Frontal cortex (tissue), 4 donors: ENCODE measurements around the gene C11orf68. TPM values are rescaled to one million over a fixed set of nuclear protein-coding genes. Genes with fewer than 3 reads are reported as not detected.

ENCODE experiments used
- DNase-seq, 2 donors: peaks; one replicate each; pipeline ENCODE4 v3.0.0; 2012; ENCODE audit warnings: low spot score in 2 of 2
- FAIRE-seq: peaks from 2 replicates; lab custom pipeline; 2012; peaks lifted over from hg19 to GRCh38; lab: Jason Lieb, UNC
- total RNA-seq: library from RNA; depleted of rRNA; stranded (reverse); fragments of >200 nt; gene quantifications from one replicate; pipeline ENCODE4 v1.2.3, GENCODE V29; 2014
- donor health status: control.
- donor health status: control.
- donor health status: control.

Gene C11orf68
- total RNA-seq, 1 donor from 2014 or later, result 11.8 TPM

DNA sequence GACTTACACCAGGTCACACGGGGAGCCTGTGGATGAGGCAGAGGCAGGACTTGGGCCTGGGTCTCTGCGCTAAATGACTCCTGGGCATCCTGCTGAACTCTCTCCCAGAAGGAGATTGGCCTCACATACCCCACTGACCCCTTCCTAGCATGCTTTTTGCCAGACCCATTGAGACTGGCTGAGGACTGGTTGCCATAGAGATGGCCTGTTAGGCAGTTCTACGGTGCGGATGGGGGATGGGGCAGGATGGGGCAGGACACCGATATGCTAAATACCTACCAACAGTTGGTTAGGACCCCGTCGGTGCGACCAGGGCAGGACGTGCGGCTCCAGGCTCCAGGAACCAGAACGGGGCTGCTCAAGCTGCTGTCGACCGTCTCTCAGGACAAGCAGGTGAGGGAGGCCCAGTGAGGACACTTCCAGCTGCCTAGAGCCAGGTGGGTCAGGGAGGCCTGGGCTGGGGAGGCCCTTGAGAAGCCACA lies 26.6 kb upstream of the C11orf68 start, which contains the start of gene TSGA10IP:
TSS of gene TSGA10IP (plus strand) at position 51 of the 482 bp plus-strand sequence. CDS start at position 247, 196 bp downstream.
- FAIRE-seq (no peak), DNase-seq (no peak)

DNA sequence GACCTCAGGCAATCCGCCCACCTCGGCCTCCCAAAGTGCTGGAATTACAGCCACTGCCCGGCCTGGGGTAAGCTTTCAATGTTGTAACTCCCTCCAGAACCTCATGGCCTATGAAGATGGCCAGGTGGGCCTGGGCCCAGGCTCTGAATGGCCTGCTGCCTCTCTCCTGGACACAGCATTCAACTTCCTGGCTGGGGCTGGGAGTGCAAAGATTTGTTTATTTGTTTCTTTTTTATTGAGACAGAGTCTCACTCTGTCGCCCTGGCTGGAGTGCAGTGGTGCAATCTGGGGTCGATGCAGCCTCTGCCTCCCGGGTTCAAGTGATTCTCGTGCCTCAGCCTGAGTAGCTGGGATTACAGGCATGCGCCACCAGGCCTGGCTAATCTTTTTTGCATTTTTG lies 25.9 kb upstream of the C11orf68 start:
- DNase-seq (no peak), FAIRE-seq (no peak)

DNA sequence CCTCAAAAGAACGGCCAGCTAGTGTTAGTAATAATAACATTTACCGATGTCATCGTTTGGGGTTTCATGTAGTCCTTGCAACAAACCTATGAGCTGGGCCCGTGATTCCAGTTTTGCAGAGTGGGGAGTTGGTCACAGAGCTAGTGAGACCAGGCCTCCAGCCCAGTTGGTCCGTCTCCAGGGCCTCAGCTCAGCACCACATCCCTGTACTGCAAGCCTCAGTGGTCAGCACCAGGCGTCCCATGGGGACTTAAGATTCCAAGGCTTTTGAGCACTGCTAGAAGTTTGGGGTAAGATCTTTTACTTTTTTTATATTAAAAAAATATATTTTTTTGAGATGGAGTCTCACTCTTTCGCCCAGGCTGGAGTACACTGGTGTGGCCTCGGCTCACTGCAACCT lies 25.3 kb upstream of the C11orf68 start:
- FAIRE-seq, result no peak
- no peak for DNase-seq

GRCh38 chr11:65942531-65942930 lies 23.7 kb upstream of the C11orf68 start:
- no peak for FAIRE-seq
- no peak for DNase-seq

- DNase-seq (no peak), FAIRE-seq (no peak)
Measured at GRCh38 chr11:65941720-65942310, 23.0 kb upstream of the C11orf68 start.

DNA sequence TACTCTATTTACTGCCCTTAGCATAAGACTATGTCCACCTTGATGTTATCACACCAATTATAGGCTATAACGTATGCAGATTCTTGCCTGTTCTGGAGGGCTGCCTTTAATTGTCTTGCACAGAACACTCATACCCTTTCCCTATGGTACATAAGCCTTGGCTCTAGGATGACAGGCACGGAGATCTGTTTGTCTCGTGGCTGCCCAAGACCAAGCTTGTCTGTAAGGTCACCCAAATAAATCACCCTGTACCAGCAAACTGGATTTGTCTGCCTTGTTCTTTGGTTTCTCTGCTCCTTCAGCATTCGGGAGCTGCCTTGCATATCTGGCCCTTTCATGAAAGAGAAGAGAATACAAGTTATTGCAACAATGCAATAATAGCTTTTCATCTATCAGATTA lies 18.9 kb upstream of the C11orf68 start:
- DNase-seq (no peak), FAIRE-seq (no peak)

DNA sequence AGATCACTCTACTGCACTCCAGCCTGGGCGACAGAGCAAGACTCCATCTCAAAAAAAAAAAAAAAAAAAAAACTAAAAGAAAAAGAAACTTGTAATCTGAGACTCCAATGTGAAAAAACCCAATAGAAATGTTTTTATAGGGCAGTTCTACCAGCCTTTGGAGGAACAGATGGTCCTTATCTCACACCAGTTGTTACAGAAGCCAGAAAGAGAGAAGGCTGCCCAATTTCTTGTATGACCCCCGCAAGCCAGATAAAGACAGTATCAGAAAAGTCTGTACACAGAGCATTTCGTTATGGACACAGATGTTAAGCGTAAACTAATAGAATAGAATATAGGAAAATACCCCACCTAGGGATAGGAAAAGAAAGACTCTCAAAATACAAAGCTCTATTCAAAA lies 15.2 kb upstream of the C11orf68 start:
- DNase-seq (no peak), FAIRE-seq (no peak)

DNA sequence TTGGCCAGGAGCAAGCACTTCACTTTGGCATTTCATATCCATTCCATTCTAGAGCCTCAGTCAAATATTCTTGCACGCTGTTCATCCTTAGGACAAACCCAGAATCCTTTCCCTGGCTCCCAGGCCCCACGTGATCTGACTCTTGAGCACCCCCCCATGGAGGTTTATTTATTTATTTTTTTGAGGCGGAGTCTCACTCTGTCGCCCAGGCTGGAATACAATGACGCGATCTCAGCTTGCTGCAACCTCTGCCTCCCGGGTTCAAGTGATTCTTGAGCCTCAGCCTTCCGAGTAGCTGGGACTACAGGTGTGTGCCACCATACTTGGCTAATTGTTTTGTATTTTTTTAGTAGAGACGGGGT lies 13.7 kb upstream of the C11orf68 start:
- DNase-seq, result no peak
- no peak for FAIRE-seq

- DNase-seq, result no peak
Measured at GRCh38 chr11:65931773-65932557, 13.1 kb upstream of the C11orf68 start.

DNA sequence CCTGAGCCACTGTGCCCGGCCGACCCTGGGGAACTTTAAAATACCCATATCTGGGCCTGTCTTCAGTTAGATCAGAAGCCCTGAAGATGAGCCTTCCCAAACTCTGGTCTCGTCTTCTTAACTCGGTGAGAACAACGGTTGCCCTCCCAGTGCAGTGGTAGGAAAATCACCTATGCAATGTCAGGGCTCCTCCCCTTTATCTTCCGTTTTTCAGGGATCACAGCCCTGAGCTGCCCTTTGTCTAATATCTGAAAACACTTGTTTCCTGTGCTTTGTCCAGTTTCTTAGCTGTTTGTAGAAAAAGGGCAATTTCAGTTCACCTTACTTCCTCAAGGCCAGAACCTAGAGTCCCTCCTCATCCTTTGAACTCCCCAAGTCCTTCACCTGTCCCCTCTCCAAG lies 9.8 kb upstream of the C11orf68 start:
- no peak for DNase-seq
- FAIRE-seq, result no peak

More at GRCh38 chr11:65931773-65932557, 13.1 kb upstream of the C11orf68 start:
- FAIRE-seq, result no peak

GRCh38 chr11:65927904-65928397 lies 9.1 kb upstream of the C11orf68 start:
- DNase-seq, result no peak
- FAIRE-seq, result no peak

GRCh38 chr11:65925397-65925796 lies 6.5 kb upstream of the C11orf68 start:
- FAIRE-seq (no peak), DNase-seq (no peak)

- no peak for DNase-seq
- no peak for FAIRE-seq
Measured at GRCh38 chr11:65922565-65922964, 3.7 kb upstream of the C11orf68 start.

GRCh38 chr11:65921876-65922275 lies 3.0 kb upstream of the C11orf68 start:
- DNase-seq, result no peak
- no peak for FAIRE-seq

- FAIRE-seq (no peak), DNase-seq (no peak)
Measured at GRCh38 chr11:65921033-65921555, 2.2 kb upstream of the C11orf68 start.

DNA sequence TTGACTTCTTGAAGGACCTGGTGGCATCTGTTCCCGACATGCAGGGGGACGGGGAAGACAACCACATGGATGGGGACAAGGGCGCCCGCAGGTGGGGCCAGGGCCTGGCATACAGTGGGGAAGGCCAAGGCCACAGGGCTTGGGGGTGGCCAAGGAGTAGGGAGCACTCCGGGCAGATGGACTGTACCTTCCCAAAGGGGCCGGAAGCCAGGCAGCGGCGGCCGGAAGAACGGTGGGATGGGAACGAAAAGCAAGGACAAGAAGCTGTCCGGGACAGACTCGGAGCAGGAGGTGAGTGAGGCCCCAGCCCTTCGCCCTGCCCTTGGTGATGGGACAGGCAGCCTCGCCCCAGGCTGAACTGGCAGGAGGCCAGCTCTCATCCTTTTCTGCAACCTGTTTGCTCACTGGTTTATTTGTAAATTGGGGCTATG lies 1.5 kb upstream of the C11orf68 start:
- FAIRE-seq (no peak), DNase-seq (no peak)

DNA sequence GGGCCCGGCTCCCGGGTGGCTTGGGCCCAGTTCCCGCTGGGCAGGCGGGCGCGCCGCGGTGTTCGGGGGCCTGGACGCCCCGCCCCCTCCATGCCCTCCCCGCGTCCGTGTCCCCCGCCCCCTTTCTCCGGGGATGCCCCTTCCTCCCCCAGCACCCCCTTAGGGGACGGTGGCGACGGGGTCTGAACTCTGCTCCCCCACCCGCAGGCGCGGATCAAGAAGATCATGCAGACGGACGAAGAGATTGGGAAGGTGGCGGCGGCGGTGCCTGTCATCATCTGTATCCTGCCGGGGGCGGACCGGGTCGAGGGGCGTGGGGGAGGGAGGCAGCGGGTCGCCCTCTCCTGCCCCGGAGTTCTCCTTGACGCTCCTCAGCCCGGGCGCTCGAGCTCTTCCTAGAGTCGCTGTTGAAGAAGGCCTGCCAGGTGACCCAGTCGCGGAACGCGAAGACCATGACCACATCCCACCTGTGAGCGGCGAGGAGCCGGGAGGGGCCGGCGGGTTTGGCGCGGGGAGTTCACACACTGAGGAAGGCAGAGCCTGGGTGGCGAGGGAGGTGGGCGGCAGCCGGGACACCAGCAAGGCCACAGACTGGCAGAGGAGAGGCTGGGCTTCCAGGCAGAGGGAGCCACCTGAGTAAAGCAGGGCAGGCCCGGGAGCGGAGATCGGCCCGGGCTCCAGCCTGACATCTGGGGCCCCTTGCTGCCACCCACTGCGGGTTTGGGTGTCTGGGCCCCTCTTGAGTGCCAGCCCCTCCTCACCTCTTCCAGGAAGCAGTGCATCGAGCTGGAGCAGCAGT lies 910 bp upstream of the C11orf68 start:
- FAIRE-seq, result no peak
- peak in 1 of 2 donors; percentile 50 for DNase-seq

GRCh38 chr11:65919141-65919572 lies 295 bp upstream of the C11orf68 start, which contains the start of gene DRAP1:
DRAP1 (plus strand) TSS chr11:65919426; CDS start chr11:65919502, 76 bp downstream.
- DNase-seq (peak; percentile 100), FAIRE-seq (no peak)

DNA sequence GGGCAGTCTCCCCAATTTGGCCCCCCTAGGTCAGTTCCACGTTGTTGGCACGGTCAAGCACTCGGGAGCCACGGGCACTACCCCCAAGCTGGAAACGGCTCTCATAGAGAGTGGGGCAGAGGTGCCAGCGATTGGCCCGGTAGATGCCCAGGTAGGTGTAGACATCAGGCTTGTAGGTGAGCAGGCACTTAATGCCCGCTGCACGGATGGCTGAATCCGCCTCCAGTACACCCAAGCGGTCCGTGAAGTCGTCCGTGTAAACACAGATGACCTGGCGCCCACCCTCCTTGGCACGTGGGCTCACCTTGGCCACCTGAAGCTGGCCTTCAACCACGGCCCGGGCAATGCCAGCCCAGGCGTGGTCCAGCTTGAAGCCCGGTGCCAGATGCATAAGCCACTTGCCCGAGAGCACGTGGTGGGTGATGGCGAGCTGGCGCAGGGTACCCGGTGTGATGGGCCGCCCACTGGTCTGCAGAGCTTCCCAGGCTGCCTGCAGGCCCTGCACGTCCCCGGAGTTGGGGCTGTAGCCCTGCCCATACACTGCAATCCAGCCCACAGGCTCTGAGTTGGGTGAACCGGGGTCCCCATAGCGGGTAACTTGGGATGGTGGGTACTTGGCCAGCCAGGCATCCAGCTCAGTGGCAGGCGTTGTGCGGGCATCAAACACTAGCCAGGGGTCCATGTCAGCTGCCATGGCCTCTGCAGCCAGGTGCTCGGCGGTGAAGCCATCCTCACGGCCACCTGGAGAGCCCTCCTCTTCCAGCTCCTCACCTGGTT lies 1.2 kb downstream of the C11orf68 start:
- no peak for DNase-seq
- no peak for FAIRE-seq
